H1 (cell line): Measurements from ENCODE around the gene CREB3L4. TPM values are rescaled to one million over a fixed set of nuclear protein-coding genes. Genes with fewer than 3 reads are reported as not detected.
A peak's percentile ranks its signal among the peaks of the same experiment; 100 is the strongest.

Source experiments
- ATF2 ChIP-seq: IDR thresholded peaks from 2 replicates; pipeline ENCODE4 v1.6.1; 2012; ENCODE audit warnings: low read length, inconsistent platforms
- BACH1 ChIP-seq: IDR thresholded peaks from 2 replicates; pipeline ENCODE4 v1.6.1; 2012; ENCODE audit warnings: low read length, improper control_type of control experiment
- CTCF ChIP-seq, 3 experiments: IDR thresholded peaks; 1 replicate in 2 of 3; 2 replicates in 1 of 3; pipeline versions ENCODE4 v1.5.1 to v1.6.1; 2011; ENCODE audit warnings: low read length in 3 of 3, mild to moderate bottlenecking in 3 of 3, inconsistent platforms in 2 of 3, low read depth in 1 of 3, moderate library complexity in 1 of 3; ENCODE audit not compliant: insufficient read depth in 1 of 3; ENCODE audit errors: control extremely low read depth in 1 of 3
- EP300 ChIP-seq, 2 experiments: IDR thresholded peaks; 1 replicate in 1 of 2; 2 replicates in 1 of 2; pipeline ENCODE4 v1.6.1; 2011 to 2012; ENCODE audit warnings: low read depth in 2 of 2, low read length in 2 of 2, mild to moderate bottlenecking in 2 of 2, borderline replicate concordance in 1 of 2, inconsistent platforms in 1 of 2, moderate library complexity in 1 of 2
- FOSL1 ChIP-seq: IDR thresholded peaks from 2 replicates; pipeline ENCODE4 v1.6.1; 2011; ENCODE audit warnings: mild to moderate bottlenecking, low read depth, low read length, moderate library complexity; ENCODE audit not compliant: insufficient read depth
- HDAC2 ChIP-seq, 2 experiments: fragments of 300-600 bp in 1 of 2; sonication (generic) in 1 of 2; IDR thresholded peaks; 2 replicates each; pipeline ENCODE4 v1.6.1; 2011 to 2012; ENCODE audit warnings: low read depth in 2 of 2, low read length in 2 of 2, mild to moderate bottlenecking in 2 of 2, moderate library complexity in 2 of 2, borderline replicate concordance in 1 of 2, inconsistent platforms in 1 of 2
- KDM5A ChIP-seq: fragments of 200-600 bp; IDR thresholded peaks from 2 replicates; pipeline ENCODE4 v1.7.1; 2012; ENCODE audit warnings: mild to moderate bottlenecking, low read length, inconsistent platforms, mixed read lengths
- NRF1 ChIP-seq: IDR thresholded peaks from 2 replicates; pipeline ENCODE4 v1.6.1; 2011; ENCODE audit warnings: mild to moderate bottlenecking, low read depth, low read length, improper control_type of control experiment
- RBBP5 ChIP-seq: IDR thresholded peaks from 2 replicates; pipeline ENCODE4 v1.7.1; 2012; ENCODE audit warnings: low read depth, mild to moderate bottlenecking, inconsistent platforms, low read length, moderate library complexity, borderline replicate concordance
- RNF2 ChIP-seq: fragments of 200-900, 300-1000 bp; sonication (generic); IDR thresholded peaks from 2 replicates; pipeline ENCODE4 v1.7.1; 2016; ENCODE audit warnings: borderline replicate concordance, low read depth, mild to moderate bottlenecking, antibody characterized with exemption, low read length; ENCODE audit not compliant: poor library complexity, severe bottlenecking; ENCODE audit errors: missing control alignments
- SAP30 ChIP-seq: fragments of 300-600 bp; sonication (generic); IDR thresholded peaks from 2 replicates; pipeline ENCODE4 v1.7.1; 2012; ENCODE audit warnings: low read length, moderate library complexity, mild to moderate bottlenecking, inconsistent platforms; ENCODE audit not compliant: insufficient read depth, insufficient replicate concordance
- SIN3A ChIP-seq, 2 experiments: IDR thresholded peaks in 1 of 2; conservative IDR thresholded peaks in 1 of 2; 2 replicates each; pipeline ENCODE4 v1.6.1; 2011 to 2012; ENCODE audit warnings: low read length in 2 of 2, improper control_type of control experiment in 1 of 2, low read depth in 1 of 2, mild to moderate bottlenecking in 1 of 2
- SIX5 ChIP-seq: IDR thresholded peaks from 2 replicates; pipeline ENCODE4 v1.6.1; 2011; ENCODE audit warnings: mild to moderate bottlenecking, low read depth, low read length
- SP2 ChIP-seq: IDR thresholded peaks from 2 replicates; pipeline ENCODE4 v1.6.1; 2012; ENCODE audit warnings: mild to moderate bottlenecking, low read length, inconsistent platforms
- SUZ12 ChIP-seq: fragments of 200-600 bp; sonication (generic); IDR thresholded peaks from 2 replicates; pipeline ENCODE4 v1.6.1; 2012; ENCODE audit warnings: mild to moderate bottlenecking, inconsistent platforms, low read length, moderate library complexity, mixed read lengths
- TEAD4 ChIP-seq: IDR thresholded peaks from 2 replicates; pipeline ENCODE4 v1.6.1; 2012; ENCODE audit warnings: low read depth, low read length, inconsistent platforms, mixed read lengths
- polyA plus RNA-seq, 7 experiments: library from polyadenylated mRNA; depleted of rRNA in 3 of 7; stranded (reverse) in 5 of 7; unstranded in 2 of 7; fragments of >200 nt in 5 of 7; fragments of 200-250 nt in 2 of 7; gene quantifications; 1 replicate in 5 of 7; 2 replicates in 1 of 7; 4 replicates in 1 of 7; pipeline versions ENCODE4 v1.2.1 to v1.2.3, GENCODE V29; 2011 to 2013; ENCODE audit warnings: missing spikeins in 2 of 7, mixed read lengths in 2 of 7
- total RNA-seq: library from RNA; stranded (reverse); fragmentation: NEBNext Ultra II Directional; extraction: Animal tissue kit (Norgen Biotek cat#: 25700); gene quantifications from 2 replicates; pipeline ENCODE4 v1.2.1, GENCODE V29; 2021
- TF ChIP-seq, protein P1 (sequence below): IDR thresholded peaks from 2 replicates; pipeline ENCODE4 v1.6.1; 2012; ENCODE audit warnings: inconsistent platforms

CREB3L4 gene
- total and polyA plus RNA-seq, 2 of the 8 experiments (the other 6 are each of a cell fraction or from before 2014, with no cell fraction given): 34.4 to 54.0 TPM

GRCh38 chr1:153922076-153922971, 45.4 kb upstream of the CREB3L4 start (continued):
- TF ChIP-seq EP300 (IDR thresholded peaks at IDR 0.05; ENCODE audit: borderline replicate concordance in 1 of 2, low read depth in 2 of 2, low read length in 2 of 2) (no peak), SIX5 (no peak), FOSL1 (no peak), SUZ12 (no peak), CTCF (IDR thresholded peaks at IDR 0.05; ENCODE audit: control extremely low read depth in 1 of 3, insufficient read depth in 1 of 3, low read depth in 1 of 3, low read length in 3 of 3) (peak; percentile 33 to 52 (median 42)), KDM5A (no peak), SAP30 (peak; percentile 46), SP2 (no peak), RBBP5 (peak; percentile 41), TEAD4 (no peak), BACH1 (no peak), SIN3A (conservative IDR thresholded peaks at IDR 0.05 in 1 of 2, IDR thresholded peaks at IDR 0.05 in 1 of 2; ENCODE audit: low read depth in 1 of 2, low read length in 2 of 2) (peak; percentile 9 to 16; a peak in 1 of 4 replicates), ATF2 (no peak), NRF1 (no peak), RNF2 (no peak), HDAC2 (IDR thresholded peaks at IDR 0.05; ENCODE audit: borderline replicate concordance in 1 of 2, low read depth in 2 of 2, low read length in 2 of 2) (no peak)
- TF ChIP-seq, protein P1, sequence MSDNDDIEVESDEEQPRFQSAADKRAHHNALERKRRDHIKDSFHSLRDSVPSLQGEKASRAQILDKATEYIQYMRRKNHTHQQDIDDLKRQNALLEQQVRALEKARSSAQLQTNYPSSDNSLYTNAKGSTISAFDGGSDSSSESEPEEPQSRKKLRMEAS: peak; percentile 21; the same call in 1 of the 2 replicates
